IMR-90 (cell line): ENCODE results near the gene FAM20C. TPM values are rescaled to one million over a fixed set of nuclear protein-coding genes. Genes with fewer than 3 reads are reported as not detected.

ENCODE experiments used
- ATAC-seq: fragments of 200-7000 bp; cut with Tn5 transposase; 2 replicates; pipeline ENCODE4 v1.9.1; 2020; ENCODE audit warnings: low read depth, mild to moderate bottlenecking, moderate library complexity
- BruUV-seq: library from RNA; stranded (reverse); fragments of 400-500 nt; replicated peaks from 2 replicates; lab custom pipeline; 2021; lab: Mats Ljungman, UMichigan
- CTCF ChIA-PET: fragments of 300-600 bp; formaldehyde crosslinking; extraction: SDS; loops from one replicate; lab custom pipeline; 2021; ENCODE audit warnings: antibody characterized with exemption; lab: Yijun Ruan, JAX
- POLR2A ChIA-PET: fragments of 300-600 bp; sonication (Branson Sonifier 250); formaldehyde crosslinking; loops from one replicate; lab custom pipeline; 2022; ENCODE audit warnings: antibody characterized with exemption; ENCODE audit not compliant: unreplicated experiment; lab: Charles Lee
- DNase-seq: peaks from one replicate; pipeline ENCODE4 v3.0.0; 2013
- H2AFZ ChIP-seq: replicated peaks from 2 replicates; pipeline ENCODE3; 2013; ENCODE audit warnings: low read length, mild to moderate bottlenecking; ENCODE audit not compliant: poor library complexity
- H2AK5ac ChIP-seq: 2 replicates; pipeline ENCODE4 v1.6.1; 2013; ENCODE audit warnings: low read depth, low read length, inconsistent platforms
- H2AK9ac ChIP-seq: replicated peaks from 2 replicates; pipeline ENCODE3; 2013; ENCODE audit warnings: mild to moderate bottlenecking, low read depth, low read length, moderate library complexity; ENCODE audit not compliant: poor library complexity
- H2BK120ac ChIP-seq: 2 replicates; pipeline ENCODE4 v1.6.1; 2013; ENCODE audit warnings: low read depth, low read length, inconsistent platforms
- H2BK15ac ChIP-seq: 3 replicates; pipeline ENCODE4 v1.6.1; 2013; ENCODE audit warnings: low read depth, low read length, inconsistent platforms
- H2BK20ac ChIP-seq: 2 replicates; pipeline ENCODE4 v1.6.1; 2013; ENCODE audit warnings: low read depth, mild to moderate bottlenecking, inconsistent platforms, low read length, moderate library complexity
- H2BK5ac ChIP-seq: 2 replicates; pipeline ENCODE4 v1.6.1; 2013; ENCODE audit warnings: mild to moderate bottlenecking, low read depth, low read length, inconsistent platforms; ENCODE audit not compliant: poor library complexity, severe bottlenecking
- H3K14ac ChIP-seq: replicated peaks from 2 replicates; pipeline ENCODE4 v1.6.1; 2013; ENCODE audit warnings: low read depth, low read length, inconsistent platforms
- H3K18ac ChIP-seq: 2 replicates; pipeline ENCODE4 v1.6.1; 2013; ENCODE audit warnings: low read depth, low read length, control low read depth
- H3K23ac ChIP-seq: 2 replicates; pipeline ENCODE4 v1.6.1; 2013; ENCODE audit warnings: low read depth, low read length, inconsistent platforms
- H3K27ac ChIP-seq: 2 replicates; pipeline ENCODE4 v1.5.1; 2013; ENCODE audit warnings: mild to moderate bottlenecking, control low read depth, low read length; ENCODE audit not compliant: insufficient read depth
- H3K27me3 ChIP-seq: 2 replicates; pipeline ENCODE4 v1.6.1; 2013; ENCODE audit warnings: low read length; ENCODE audit not compliant: control insufficient read depth, insufficient read depth
- H3K36me3 ChIP-seq: 2 replicates; pipeline ENCODE4 v1.6.1; 2013; ENCODE audit warnings: low read length, mixed read lengths; ENCODE audit not compliant: control insufficient read depth, insufficient read depth
- H3K4ac ChIP-seq: 2 replicates; pipeline ENCODE4 v1.6.1; 2013; ENCODE audit warnings: low read depth, low read length, inconsistent platforms
- H3K4me1 ChIP-seq: 2 replicates; pipeline ENCODE4 v1.6.1; 2013; ENCODE audit warnings: low read length, mixed read lengths; ENCODE audit not compliant: control insufficient read depth, insufficient read depth
- H3K4me2 ChIP-seq: 2 replicates; pipeline ENCODE4 v1.6.1; 2013; ENCODE audit warnings: low read depth, mild to moderate bottlenecking, control low read depth, low read length, moderate library complexity
- H3K4me3 ChIP-seq: 2 replicates; pipeline ENCODE4 v1.5.1; 2013; ENCODE audit warnings: low read depth, mild to moderate bottlenecking, control low read depth, low read length, moderate library complexity; ENCODE audit not compliant: insufficient read depth
- H3K56ac ChIP-seq: 2 replicates; pipeline ENCODE4 v1.6.1; 2013; ENCODE audit warnings: low read length, inconsistent platforms; ENCODE audit not compliant: insufficient read depth; ENCODE audit errors: extremely low read depth
- H3K79me1 ChIP-seq, 2 experiments: 2 replicates each; pipeline ENCODE4 v1.6.1; 2013; ENCODE audit warnings: low read length in 2 of 2, inconsistent platforms in 1 of 2, low read depth in 1 of 2
- H3K9ac ChIP-seq: 2 replicates; pipeline ENCODE4 v1.6.1; 2013; ENCODE audit warnings: low read depth, low read length, control low read depth
- H3K9me1 ChIP-seq: 2 replicates; pipeline ENCODE4 v1.6.1; 2013; ENCODE audit warnings: low read length, inconsistent platforms; ENCODE audit not compliant: insufficient read depth
- H3K9me3 ChIP-seq: 2 replicates; pipeline ENCODE4 v1.6.1; 2013; ENCODE audit warnings: low read length; ENCODE audit not compliant: control insufficient read depth, insufficient read depth
- H4K20me1 ChIP-seq: 2 replicates; pipeline ENCODE4 v1.6.1; 2013; ENCODE audit warnings: low read length, inconsistent platforms; ENCODE audit not compliant: insufficient read depth
- H4K5ac ChIP-seq: 2 replicates; pipeline ENCODE4 v1.6.1; 2013; ENCODE audit warnings: mild to moderate bottlenecking, low read depth, low read length, control low read depth
- H4K8ac ChIP-seq, 2 experiments: 2 replicates each; pipeline ENCODE4 v1.6.1; 2013; ENCODE audit warnings: low read depth in 2 of 2, low read length in 2 of 2, control low read depth in 1 of 2, inconsistent platforms in 1 of 2
- H4K91ac ChIP-seq: 2 replicates; pipeline ENCODE4 v1.6.1; 2013; ENCODE audit warnings: low read depth, low read length, inconsistent platforms; ENCODE audit not compliant: insufficient read depth
- BHLHE40 ChIP-seq: fragments of 150-350 bp; IDR thresholded peaks from 2 replicates; pipeline ENCODE4 v1.6.1; 2016; ENCODE audit warnings: mild to moderate bottlenecking, low read depth, low read length
- CEBPB ChIP-seq: IDR thresholded peaks from 2 replicates; pipeline ENCODE4 v1.6.1; 2012; ENCODE audit warnings: low read depth, low read length, improper control_type of control experiment
- CHD1 ChIP-seq: IDR thresholded peaks from 2 replicates; pipeline ENCODE4 v1.6.1; 2012; ENCODE audit warnings: low read depth, low read length, improper control_type of control experiment
- CTCF ChIP-seq: conservative IDR thresholded peaks from 2 replicates; pipeline ENCODE4 v1.5.1; 2012; ENCODE audit warnings: mild to moderate bottlenecking, low read depth, low read length, improper control_type of control experiment
- ELK1 ChIP-seq: fragments of 150-350 bp; IDR thresholded peaks from 2 replicates; pipeline ENCODE4 v1.6.1; 2016; ENCODE audit warnings: low read depth, mild to moderate bottlenecking, low read length, moderate library complexity, borderline replicate concordance
- FOS ChIP-seq: fragments of 150-350 bp; IDR thresholded peaks from 2 replicates; pipeline ENCODE4 v1.6.1; 2016; ENCODE audit warnings: low read depth, low read length
- MAFK ChIP-seq: IDR thresholded peaks from 2 replicates; pipeline ENCODE4 v1.6.1; 2012; ENCODE audit warnings: low read depth, low read length, improper control_type of control experiment
- MAZ ChIP-seq: IDR thresholded peaks from 2 replicates; pipeline ENCODE4 v1.6.1; 2012; ENCODE audit warnings: low read depth, mild to moderate bottlenecking, low read length, improper control_type of control experiment, moderate library complexity, borderline replicate concordance
- MXI1 ChIP-seq: IDR thresholded peaks from 2 replicates; pipeline ENCODE4 v1.6.1; 2012; ENCODE audit warnings: low read depth, mild to moderate bottlenecking, low read length, moderate library complexity, borderline replicate concordance
- NFE2L2 ChIP-seq: fragments of 150-350 bp; IDR thresholded peaks from 2 replicates; pipeline ENCODE4 v1.6.1; 2016; ENCODE audit warnings: low read depth, mild to moderate bottlenecking, low read length
- POLR2A ChIP-seq: IDR thresholded peaks from 2 replicates; pipeline ENCODE4 v1.6.1; 2012; ENCODE audit warnings: mild to moderate bottlenecking, low read depth, low read length
- RAD21 ChIP-seq: IDR thresholded peaks from 2 replicates; pipeline ENCODE4 v1.6.1; 2012; ENCODE audit warnings: low read length, improper control_type of control experiment
- RCOR1 ChIP-seq: IDR thresholded peaks from 2 replicates; pipeline ENCODE4 v1.6.1; 2012; ENCODE audit warnings: mild to moderate bottlenecking, low read length, improper control_type of control experiment; ENCODE audit not compliant: insufficient replicate concordance
- RFX5 ChIP-seq: IDR thresholded peaks from 2 replicates; pipeline ENCODE4 v1.8.0; 2012; ENCODE audit warnings: low read depth, mild to moderate bottlenecking, low read length, moderate library complexity
- SMC3 ChIP-seq: fragments of 150-350 bp; IDR thresholded peaks from 2 replicates; pipeline ENCODE4 v1.6.1; 2016; ENCODE audit warnings: low read depth, mild to moderate bottlenecking, antibody characterized with exemption, low read length, moderate library complexity
- USF2 ChIP-seq: fragments of 150-350 bp; IDR thresholded peaks from 2 replicates; pipeline ENCODE4 v1.6.1; 2017; ENCODE audit warnings: mild to moderate bottlenecking, antibody characterized with exemption, low read length, low read depth
- WGBS, 2 experiments: methylation state at CpG; one replicate each; pipeline versions ENCODE4 v1.1.5 to v1.1.7; 2013; ENCODE audit warnings: missing lambda C conversion rate in 2 of 2; ENCODE audit not compliant: insufficient read length in 1 of 2; ENCODE audit errors: extremely low coverage in 2 of 2; 5-methylcytosine and 5-hydroxymethylcytosine counted together
- dilution Hi-C: fragments of 300-500 bp; cut with HindIII; formaldehyde crosslinking; loops from one replicate; pipeline ENCODE4 v1.14.3; 2018; ENCODE audit warnings: low sequenced_read_pairs; ENCODE audit not compliant: unreplicated experiment
- in situ Hi-C: fragments of 300-500 bp; cut with MboI; formaldehyde crosslinking; loops from 3 replicates; pipeline ENCODE4 v1.14.3; 2019; ENCODE audit warnings: low sequenced_read_pairs, inconsistent platforms, mixed read lengths
- intact Hi-C: fragments of 100-400 bp; cut with micrococcal nuclease; formaldehyde crosslinking; loops from 2 replicates; pipeline ENCODE4 v1.10.0; 2022
- polyA plus RNA-seq, 3 experiments: library from polyadenylated mRNA; depleted of rRNA; stranded (reverse); fragments of >200 nt; gene quantifications; 2 replicates each; pipeline ENCODE4 v1.2.3, GENCODE V29; 2012; ENCODE audit warnings: low replicate concordance in 1 of 3
- total RNA-seq: library from RNA; depleted of rRNA; stranded (reverse); fragments of >200 nt; gene quantifications from 2 replicates; pipeline ENCODE4 v1.2.3, GENCODE V29; 2012

FAM20C gene
- total and polyA plus RNA-seq, 2 of the 4 experiments (the other 2 are of a cell fraction) = 7.7 to 36.6 TPM

GRCh38 chr7:153604-154003 lies 38.8 kb upstream of the FAM20C start:
- H3K27ac ChIP-seq = no peak overlapping the region
- H4K20me1 ChIP-seq = no peaks in the 10 kb centered on the region
- no peak overlapping the region for H3K4me2 ChIP-seq
- no peak overlapping the region for H4K8ac ChIP-seq
- H2AFZ ChIP-seq = no peak overlapping the region
- no peak overlapping the region for H3K9ac ChIP-seq
- no peak overlapping the region for H3K18ac ChIP-seq
- H3K79me1 ChIP-seq = peaks cover 0 to 6% of the 10 kb centered on the region in 2 experiments; a peak in 2 of 4 replicates
- no peak overlapping the region for H3K4me3 ChIP-seq
- ATAC-seq = no peak
- no TSS peak for BruUV-seq
- H3K27me3 ChIP-seq = peaks cover 5% of the 10 kb centered on the region; the same call in 1 of the 2 replicates
- H2AK9ac ChIP-seq = peak overlapping the region; percentile 74
- no peak overlapping the region for H2BK5ac ChIP-seq
- peaks cover 15% of the 10 kb centered on the region for H3K4me1 ChIP-seq
- H4K91ac ChIP-seq = peak overlapping the region; percentile 14; the same call in 1 of the 2 replicates
- POLR2A ChIA-PET = no interaction called here
- no peak overlapping the region for H4K5ac ChIP-seq
- no peak overlapping the region for H3K14ac ChIP-seq
- H3K4ac ChIP-seq = no peak overlapping the region
- dilution Hi-C loops = no loop called here
- H3K23ac ChIP-seq = no peak overlapping the region
- no peak for TF ChIP-seq MAFK
- TF ChIP-seq BHLHE40 = no peak
- no peak for TF ChIP-seq POLR2A
- TF ChIP-seq CTCF = no peak
- TF ChIP-seq NFE2L2 = no peak
- no peak for TF ChIP-seq RAD21
- no peak for TF ChIP-seq SMC3
- no peak for TF ChIP-seq MXI1
- no peak for TF ChIP-seq RCOR1
- TF ChIP-seq CEBPB = no peak
- no peak for TF ChIP-seq FOS
- no peak for TF ChIP-seq ELK1
- TF ChIP-seq MAZ = no peak
- TF ChIP-seq RFX5 = no peak
- no peak for TF ChIP-seq USF2
- no peak for TF ChIP-seq CHD1
- H3K36me3 ChIP-seq = no peaks in the 10 kb centered on the region
- CTCF ChIA-PET = no interaction called here
- intact Hi-C loops = no loop called here
- H2AK5ac ChIP-seq = peak overlapping the region; percentile 18; the same call in 1 of the 2 replicates
- H2BK120ac ChIP-seq = no peak overlapping the region
- H3K9me1 ChIP-seq = peaks cover 5% of the 10 kb centered on the region
- no peak for DNase-seq
- H3K9me3 ChIP-seq = no peaks in the 10 kb centered on the region
- H2BK20ac ChIP-seq = no peak overlapping the region
- H2BK15ac ChIP-seq = no peak overlapping the region
- no peak overlapping the region for H3K56ac ChIP-seq
- WGBS, 2 experiments = 100% methylated on average over 1 of the region's 13 CpGs; no CpG with 5 or more reads in 1 of the 2 experiments
- in situ Hi-C loops = no loop called here
